Fibroblast of the conjunctiva (primary cell): ENCODE results near the gene SFR1.

Experiments
- DNase-seq: peaks from one replicate; pipeline ENCODE4 v3.0.0-alpha.2; 2010; ENCODE audit warnings: low read depth

The SFR1 gene

GRCh38 chr10:104121485-104122224 lies at the start of gene SFR1:
SFR1 (plus strand) TSS chr10:104122171; CDS start chr10:104122184, 13 bp downstream.
- peak; percentile 98 for DNase-seq

- no peak for DNase-seq
These were observed 49.2 kb upstream of the SFR1 start for GRCh38 chr10:104072786-104073185.

- DNase-seq = no peak
These were observed 47.5 kb upstream of the SFR1 start for GRCh38 chr10:104074505-104074904.

GRCh38 chr10:104076743-104077160 lies 45.2 kb upstream of the SFR1 start:
- peak; percentile 23 for DNase-seq

GRCh38 chr10:104077247-104077646 lies 44.7 kb upstream of the SFR1 start:
- no peak for DNase-seq

GRCh38 chr10:104077663-104078151 lies 44.3 kb upstream of the SFR1 start:
- no peak for DNase-seq

GRCh38 chr10:104080762-104081161 lies 41.2 kb upstream of the SFR1 start:
- DNase-seq = no peak

- no peak for DNase-seq
These were observed 40.0 kb upstream of the SFR1 start for GRCh38 chr10:104081998-104082397.

- DNase-seq = no peak
These were observed 37.4 kb upstream of the SFR1 start for GRCh38 chr10:104084482-104085142.

- no peak for DNase-seq
These were observed 36.1 kb upstream of the SFR1 start, which contains the start of gene COL17A1 for GRCh38 chr10:104085801-104086400. COL17A1 (minus strand) TSS chr10:104085880; CDS start chr10:104080673, 5,207 bp downstream.

- DNase-seq = no peak
These were observed 33.7 kb upstream of the SFR1 start for GRCh38 chr10:104088239-104088638.

GRCh38 chr10:104089621-104090020 lies 32.4 kb upstream of the SFR1 start:
- DNase-seq = no peak

- DNase-seq = no peak
These were observed 31.4 kb upstream of the SFR1 start for GRCh38 chr10:104090611-104091010.

GRCh38 chr10:104092749-104093148 lies 29.2 kb upstream of the SFR1 start:
- DNase-seq = no peak

GRCh38 chr10:104096692-104097091 lies 25.3 kb upstream of the SFR1 start:
- no peak for DNase-seq

GRCh38 chr10:104098358-104098925 lies 23.5 kb upstream of the SFR1 start:
- DNase-seq = no peak

GRCh38 chr10:104099269-104099668 lies 22.7 kb upstream of the SFR1 start:
- no peak for DNase-seq

GRCh38 chr10:104099941-104100340 lies 22.0 kb upstream of the SFR1 start:
- DNase-seq = no peak

- DNase-seq = no peak
These were observed 21.2 kb upstream of the SFR1 start for GRCh38 chr10:104100795-104101194.

- no peak for DNase-seq
These were observed 20.1 kb upstream of the SFR1 start for GRCh38 chr10:104101902-104102301.

- DNase-seq = no peak
These were observed 18.0 kb upstream of the SFR1 start for GRCh38 chr10:104103956-104104355.

GRCh38 chr10:104104418-104104817 lies 17.6 kb upstream of the SFR1 start:
- DNase-seq = no peak

- DNase-seq = no peak
These were observed 17.0 kb upstream of the SFR1 start for GRCh38 chr10:104104926-104105325.
